Endodermal cell (in vitro differentiated cells): ENCODE data around the gene MYO1B. TPM values are rescaled to one million over a fixed set of nuclear protein-coding genes. Genes with fewer than 3 reads are reported as not detected.
A peak's percentile ranks its signal among the peaks of the same experiment; 100 is the strongest.

Experiments
- DNase-seq: peaks from one replicate; pipeline ENCODE4 v3.0.0-alpha.2; 2017
- H3K27ac ChIP-seq: 2 replicates; pipeline ENCODE4 v1.5.1; 2013; ENCODE audit warnings: mild to moderate bottlenecking, low read depth, low read length, moderate library complexity
- H3K27me3 ChIP-seq: 2 replicates; pipeline ENCODE4 v1.6.1; 2013; ENCODE audit warnings: mild to moderate bottlenecking, low read length, moderate library complexity; ENCODE audit not compliant: insufficient read depth, control insufficient read depth, poor library complexity, severe bottlenecking
- H3K36me3 ChIP-seq: 2 replicates; pipeline ENCODE4 v1.7.0; 2013; ENCODE audit warnings: mild to moderate bottlenecking, low read length, moderate library complexity; ENCODE audit not compliant: control insufficient read depth, insufficient read depth
- H3K4me1 ChIP-seq: one replicate; pipeline ENCODE4 v1.7.0; 2013; ENCODE audit warnings: low read length; ENCODE audit not compliant: control insufficient read depth, insufficient read depth
- H3K4me3 ChIP-seq: 2 replicates; pipeline ENCODE4 v1.5.1; 2013; ENCODE audit warnings: mild to moderate bottlenecking, low read length, moderate library complexity
- H3K9ac ChIP-seq: 2 replicates; pipeline ENCODE4 v1.6.1; 2013; ENCODE audit warnings: mild to moderate bottlenecking, low read length, moderate library complexity; ENCODE audit not compliant: poor library complexity, severe bottlenecking; ENCODE audit errors: extremely low read depth
- H3K9me3 ChIP-seq: 2 replicates; pipeline ENCODE4 v1.6.1; 2013; ENCODE audit warnings: mild to moderate bottlenecking, low read length, moderate library complexity; ENCODE audit not compliant: control insufficient read depth
- H3K27ac Mint-ChIP-seq: 2 replicates; pipeline ENCODE4 v1.8.0; 2020; ENCODE audit warnings: mixed read lengths
- H3K27me3 Mint-ChIP-seq: 2 replicates; pipeline ENCODE4 v1.8.0; 2021; ENCODE audit warnings: mild to moderate bottlenecking, mixed read lengths; ENCODE audit not compliant: insufficient read depth
- H3K36me3 Mint-ChIP-seq: 2 replicates; pipeline ENCODE4 v1.8.0; 2020; ENCODE audit warnings: low read depth, mixed read lengths
- H3K4me1 Mint-ChIP-seq: 2 replicates; pipeline ENCODE4 v1.8.0; 2020; ENCODE audit warnings: mixed read lengths
- H3K4me3 Mint-ChIP-seq: 2 replicates; pipeline ENCODE4 v1.8.0; 2020; ENCODE audit warnings: mild to moderate bottlenecking, moderate library complexity, mixed read lengths
- H3K9me3 Mint-ChIP-seq: 2 replicates; pipeline ENCODE4 v1.8.0; 2020; ENCODE audit warnings: mild to moderate bottlenecking, mixed read lengths
- WGBS, 2 experiments: methylation state at CpG; one replicate each; pipeline versions ENCODE4 v1.1.5 to v1.1.7; 2013; ENCODE audit warnings: missing lambda C conversion rate in 2 of 2, mixed read lengths in 1 of 2; ENCODE audit not compliant: insufficient coverage in 1 of 2, insufficient read length in 1 of 2; 5-methylcytosine and 5-hydroxymethylcytosine counted together
- total RNA-seq, 2 donors: library from RNA; stranded (reverse); fragmentation: NEBNext Ultra II Directional in 1 of 2; extraction: Animal tissue kit (Norgen Biotek cat#: 25700) in 1 of 2; gene quantifications; 2 replicates in 1 of 2; 3 replicates in 1 of 2; pipeline ENCODE4 v1.2.1, GENCODE V29; 2021
- TF ChIP-seq, protein P1 (sequence below): fragments of 200-600 bp; sonication (generic); conservative IDR thresholded peaks from 2 replicates; pipeline ENCODE4 v1.5.0; 2021; ENCODE audit warnings: antibody characterized with exemption, mild to moderate bottlenecking

Gene MYO1B
- total RNA-seq, 2 donors from 2014 or later, result 145 to 154 TPM

DNA sequence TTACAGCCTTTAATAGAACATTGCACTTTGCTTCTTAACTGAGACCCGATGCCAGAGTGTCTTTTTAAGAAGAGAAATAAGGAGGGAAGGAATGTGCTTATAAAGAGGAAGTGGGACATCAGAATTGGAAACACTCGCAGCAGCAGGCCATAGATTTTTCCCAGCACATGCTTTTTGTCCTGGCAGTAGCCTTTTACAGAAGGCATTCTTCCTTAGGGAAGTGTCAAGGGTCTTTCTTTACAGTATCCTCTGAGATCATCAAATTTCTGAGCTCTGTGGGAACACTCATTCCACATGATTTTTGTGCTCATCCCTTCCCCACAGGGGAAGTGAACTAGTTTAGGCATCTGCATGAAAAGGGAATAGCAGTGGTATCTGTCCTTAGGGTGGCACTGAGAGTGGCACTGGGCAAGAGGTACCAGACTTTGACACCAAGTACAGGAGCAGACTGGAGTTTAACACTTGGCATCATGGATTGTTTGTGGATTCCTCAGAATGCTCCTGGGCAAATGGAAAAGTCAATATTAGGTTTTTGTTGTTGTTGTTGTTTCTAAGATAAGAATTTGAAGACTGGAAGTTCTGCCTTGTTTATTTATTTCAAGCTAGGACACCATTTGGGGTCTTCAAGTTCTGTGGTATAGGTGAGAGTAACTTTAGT, 4.1 kb downstream of the MYO1B start:
- Histone ChIP-seq H3K27me3 (no peaks in the 10 kb centered on the region), H3K9ac (no peak overlapping the region), H3K4me1 (peaks cover 43% of the 10 kb centered on the region), H3K36me3 (peaks cover 39% of the 10 kb centered on the region), H3K27ac (no peak overlapping the region), H3K4me3 (peak overlapping the region; percentile 97), H3K9me3 (no peaks in the 10 kb centered on the region)
- H3K4me3 Mint-ChIP-seq, result no peak overlapping the region
- no peak overlapping the region for H3K27ac Mint-ChIP-seq
- no peak for DNase-seq
- H3K4me1 Mint-ChIP-seq, result peaks cover 63% of the 10 kb centered on the region
- peaks cover 4% of the 10 kb centered on the region for H3K36me3 Mint-ChIP-seq
- TF ChIP-seq, protein P1, sequence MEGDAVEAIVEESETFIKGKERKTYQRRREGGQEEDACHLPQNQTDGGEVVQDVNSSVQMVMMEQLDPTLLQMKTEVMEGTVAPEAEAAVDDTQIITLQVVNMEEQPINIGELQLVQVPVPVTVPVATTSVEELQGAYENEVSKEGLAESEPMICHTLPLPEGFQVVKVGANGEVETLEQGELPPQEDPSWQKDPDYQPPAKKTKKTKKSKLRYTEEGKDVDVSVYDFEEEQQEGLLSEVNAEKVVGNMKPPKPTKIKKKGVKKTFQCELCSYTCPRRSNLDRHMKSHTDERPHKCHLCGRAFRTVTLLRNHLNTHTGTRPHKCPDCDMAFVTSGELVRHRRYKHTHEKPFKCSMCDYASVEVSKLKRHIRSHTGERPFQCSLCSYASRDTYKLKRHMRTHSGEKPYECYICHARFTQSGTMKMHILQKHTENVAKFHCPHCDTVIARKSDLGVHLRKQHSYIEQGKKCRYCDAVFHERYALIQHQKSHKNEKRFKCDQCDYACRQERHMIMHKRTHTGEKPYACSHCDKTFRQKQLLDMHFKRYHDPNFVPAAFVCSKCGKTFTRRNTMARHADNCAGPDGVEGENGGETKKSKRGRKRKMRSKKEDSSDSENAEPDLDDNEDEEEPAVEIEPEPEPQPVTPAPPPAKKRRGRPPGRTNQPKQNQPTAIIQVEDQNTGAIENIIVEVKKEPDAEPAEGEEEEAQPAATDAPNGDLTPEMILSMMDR, result no peak
- no peaks in the 10 kb centered on the region for H3K27me3 Mint-ChIP-seq
- H3K9me3 Mint-ChIP-seq, result no peaks in the 10 kb centered on the region
- 75 to 80% methylated on average over 1 to 2 of the region's 2 CpGs for WGBS, 2 experiments

DNA sequence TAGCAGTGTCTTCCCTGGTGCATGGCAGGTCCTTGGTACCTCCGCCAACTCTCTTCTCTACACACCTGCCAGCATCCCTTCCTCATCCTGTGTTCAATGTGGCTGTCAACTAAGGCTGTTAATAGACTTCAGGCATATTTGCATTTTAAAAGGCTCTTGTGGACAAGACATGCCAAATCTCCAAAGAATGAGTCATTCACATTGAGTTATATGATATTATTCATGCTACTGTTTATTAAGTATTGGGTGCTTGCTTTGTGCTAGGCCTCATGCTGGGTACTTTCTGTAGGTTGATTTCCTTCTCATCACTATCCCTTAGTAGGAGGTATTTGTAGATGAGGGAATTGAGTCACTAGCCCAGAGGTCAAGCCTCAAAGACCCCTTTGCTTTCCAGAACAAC, 5.2 kb downstream of the MYO1B start:
- no peak for DNase-seq
- Histone ChIP-seq H3K36me3 (peaks cover 46% of the 10 kb centered on the region), H3K27me3 (no peaks in the 10 kb centered on the region), H3K9ac (no peak overlapping the region), H3K4me3 (peak overlapping the region; percentile 97), H3K9me3 (no peaks in the 10 kb centered on the region), H3K27ac (no peak overlapping the region), H3K4me1 (peaks cover 43% of the 10 kb centered on the region)
- peaks cover 66% of the 10 kb centered on the region for H3K4me1 Mint-ChIP-seq
- no peaks in the 10 kb centered on the region for H3K9me3 Mint-ChIP-seq
- peak overlapping the region; percentile 28 for H3K4me3 Mint-ChIP-seq
- H3K27ac Mint-ChIP-seq, result peak overlapping the region; percentile 20
- TF ChIP-seq, protein P1, result no peak
- WGBS, 2 experiments, result 88% methylated on average over 1 of the region's 1 CpG; no CpG with 5 or more reads in 1 of the 2 experiments
- H3K36me3 Mint-ChIP-seq, result peaks cover 4% of the 10 kb centered on the region
- H3K27me3 Mint-ChIP-seq, result no peaks in the 10 kb centered on the region

DNA sequence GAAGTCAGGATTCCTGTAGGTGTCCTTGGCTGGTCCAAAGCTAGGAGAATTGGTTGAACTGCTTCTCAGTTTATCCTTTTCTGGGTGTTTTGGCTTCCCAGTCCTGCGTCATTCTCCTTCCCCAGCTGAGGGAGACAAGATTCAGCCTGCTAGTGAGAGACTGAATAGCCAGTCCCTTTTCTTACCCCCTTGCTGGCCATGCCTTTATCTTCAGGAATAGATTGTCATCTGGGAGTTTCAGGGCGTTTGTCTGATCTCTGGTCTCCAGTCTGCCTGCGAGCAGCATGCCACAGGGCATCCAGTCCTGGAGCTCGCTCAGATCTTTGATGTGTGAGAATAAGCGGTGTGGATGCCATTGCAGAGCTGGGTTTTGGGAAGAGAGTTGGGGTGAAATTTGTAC, 5.8 kb downstream of the MYO1B start:
- Mint-ChIP-seq H3K27ac (peak overlapping the region; percentile 69), H3K4me3 (peak overlapping the region; percentile 28), H3K4me1 (peaks cover 71% of the 10 kb centered on the region), H3K9me3 (no peaks in the 10 kb centered on the region), H3K27me3 (no peaks in the 10 kb centered on the region), H3K36me3 (peaks cover 4% of the 10 kb centered on the region)
- Histone ChIP-seq H3K4me3 (peak overlapping the region; percentile 97), H3K27ac (no peak overlapping the region), H3K27me3 (no peaks in the 10 kb centered on the region), H3K9ac (no peak overlapping the region), H3K4me1 (peaks cover 43% of the 10 kb centered on the region), H3K9me3 (no peaks in the 10 kb centered on the region), H3K36me3 (peaks cover 46% of the 10 kb centered on the region)
- 70% methylated on average over 5 of the region's 5 CpGs; no CpG with 5 or more reads in 1 of the 2 experiments for WGBS, 2 experiments
- peak; percentile 63 for DNase-seq
- TF ChIP-seq, protein P1, result no peak
